Left ventricle myocardium inferior (tissue), 1 donor: ENCODE results near the gene TAPBP. TPM values are rescaled to one million over a fixed set of nuclear protein-coding genes. Genes with fewer than 3 reads are reported as not detected.
"Not testable (repeated sequence)": the region's sequence is repeated elsewhere in the genome, so short reads cannot be mapped to it uniquely, and the experiment has no call there.

Experiments
- DNase-seq: peaks from one replicate; pipeline ENCODE4 v3.0.0-alpha.2; 2020
- H3K27ac ChIP-seq: fragments of 200-600 bp; replicated peaks from 2 replicates; pipeline ENCODE4 v1.8.0; 2021
- H3K27me3 ChIP-seq: fragments of 200-600 bp; 2 replicates; pipeline ENCODE4 v1.8.0; 2021; ENCODE audit warnings: low read depth
- H3K36me3 ChIP-seq: fragments of 200-600 bp; 2 replicates; pipeline ENCODE4 v1.8.0; 2021
- H3K4me1 ChIP-seq: fragments of 200-600 bp; 2 replicates; pipeline ENCODE4 v1.8.0; 2021
- H3K4me3 ChIP-seq: fragments of 200-600 bp; 2 replicates; pipeline ENCODE4 v1.8.0; 2021; ENCODE audit warnings: mild to moderate bottlenecking, moderate library complexity
- H3K9me3 ChIP-seq: fragments of 200-600 bp; replicated peaks from 2 replicates; pipeline ENCODE4 v1.8.0; 2021
- intact Hi-C: fragments of 100-400 bp; cut with micrococcal nuclease; formaldehyde crosslinking; loops from one replicate; pipeline ENCODE4 v1.11.0; 2022
- long read RNA-seq: library from polyadenylated mRNA; unstranded; transcript quantifications from one replicate; pipeline ENCODE4 v2.0.0, GENCODE V29; 2021
- total RNA-seq: library from RNA; stranded (reverse); fragmentation: NEBNext Ultra II Directional; extraction: Animal tissue kit (Norgen Biotek cat#: 25700); gene quantifications from one replicate; pipeline ENCODE4 v1.2.1, GENCODE V29; 2021
- TF ChIP-seq, protein P1 (sequence below): fragments of 200-600 bp; IDR thresholded peaks from 2 replicates; pipeline ENCODE4 v1.8.0; 2021; ENCODE audit warnings: antibody characterized with exemption, mild to moderate bottlenecking, borderline replicate concordance
- donor health status: DM: no; HTN: yes; CAD: no; lungs with severe emphysema.

TAPBP gene
- total RNA-seq = 92.3 TPM
- long read RNA-seq, transcript TAPBP-241 (7 exons, 1,299 nt) = minor isoform, 5 of 167 reads
- long read RNA-seq, transcript TAPBP-234 (8 exons, 3,759 nt) = major isoform, 88 of 167 reads
- long read RNA-seq, partial matches to known transcripts = 48 of 167 reads
- long read RNA-seq, other reads (novel, unspliced or antisense) = 26 of 167 reads

DNA sequence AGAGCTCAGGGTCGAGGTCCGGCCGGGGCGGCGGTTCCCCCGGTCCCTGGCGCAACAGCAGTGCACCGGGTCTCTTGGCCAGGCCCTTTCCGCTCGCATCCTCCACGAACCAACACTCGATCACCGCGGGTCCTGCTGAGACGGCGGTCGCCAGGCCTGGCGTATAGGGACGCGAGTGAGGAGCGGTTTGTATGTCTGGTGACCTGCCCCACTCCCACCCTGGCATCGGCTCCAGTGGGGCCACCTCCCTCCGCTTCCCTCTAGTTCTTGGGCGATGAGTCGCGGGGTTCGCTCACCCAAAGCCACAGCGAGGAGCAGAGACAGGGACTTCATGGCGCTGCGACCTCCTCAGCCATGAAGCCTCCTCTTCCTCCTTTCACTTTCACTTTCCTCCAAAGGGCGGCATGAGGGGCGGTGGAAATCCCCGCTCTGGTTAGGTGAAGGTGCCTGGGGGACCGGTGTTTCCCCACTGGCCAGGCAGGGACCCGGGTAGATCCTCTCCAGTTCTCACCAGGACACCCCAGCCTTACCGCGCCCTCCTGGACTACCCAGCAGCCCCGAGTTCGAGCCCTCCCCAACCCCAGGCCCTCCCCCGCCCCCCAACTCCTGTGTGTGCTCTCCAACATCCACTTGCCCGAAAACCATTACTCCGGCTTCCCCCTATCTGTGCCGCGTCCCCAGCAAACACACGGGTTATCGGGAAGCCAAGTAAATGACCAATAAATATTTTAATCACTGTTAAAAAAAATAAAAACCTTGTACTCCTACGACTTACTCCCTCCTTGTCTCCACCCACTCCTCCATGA, at the start of gene TAPBP:
Gene TAPBP (minus strand): TSS at position 370 of the 806 bp plus-strand sequence. CDS start 37 bp downstream, at position 333.
- peak; percentile 56 for DNase-seq
- Histone ChIP-seq H3K4me1 (peaks cover 82% of the 10 kb centered on the region), H3K9me3 (no peaks in the 10 kb centered on the region), H3K27ac (peak within 1 kb of the TSS; percentile 96), H3K4me3 (peak within 1 kb of the TSS; percentile 88), H3K36me3 (peaks cover 14% of the 10 kb centered on the region), H3K27me3 (no peaks in the 10 kb centered on the region)
- intact Hi-C loops = no loop called here
- TF ChIP-seq, protein P1, sequence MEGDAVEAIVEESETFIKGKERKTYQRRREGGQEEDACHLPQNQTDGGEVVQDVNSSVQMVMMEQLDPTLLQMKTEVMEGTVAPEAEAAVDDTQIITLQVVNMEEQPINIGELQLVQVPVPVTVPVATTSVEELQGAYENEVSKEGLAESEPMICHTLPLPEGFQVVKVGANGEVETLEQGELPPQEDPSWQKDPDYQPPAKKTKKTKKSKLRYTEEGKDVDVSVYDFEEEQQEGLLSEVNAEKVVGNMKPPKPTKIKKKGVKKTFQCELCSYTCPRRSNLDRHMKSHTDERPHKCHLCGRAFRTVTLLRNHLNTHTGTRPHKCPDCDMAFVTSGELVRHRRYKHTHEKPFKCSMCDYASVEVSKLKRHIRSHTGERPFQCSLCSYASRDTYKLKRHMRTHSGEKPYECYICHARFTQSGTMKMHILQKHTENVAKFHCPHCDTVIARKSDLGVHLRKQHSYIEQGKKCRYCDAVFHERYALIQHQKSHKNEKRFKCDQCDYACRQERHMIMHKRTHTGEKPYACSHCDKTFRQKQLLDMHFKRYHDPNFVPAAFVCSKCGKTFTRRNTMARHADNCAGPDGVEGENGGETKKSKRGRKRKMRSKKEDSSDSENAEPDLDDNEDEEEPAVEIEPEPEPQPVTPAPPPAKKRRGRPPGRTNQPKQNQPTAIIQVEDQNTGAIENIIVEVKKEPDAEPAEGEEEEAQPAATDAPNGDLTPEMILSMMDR = no peak

DNA sequence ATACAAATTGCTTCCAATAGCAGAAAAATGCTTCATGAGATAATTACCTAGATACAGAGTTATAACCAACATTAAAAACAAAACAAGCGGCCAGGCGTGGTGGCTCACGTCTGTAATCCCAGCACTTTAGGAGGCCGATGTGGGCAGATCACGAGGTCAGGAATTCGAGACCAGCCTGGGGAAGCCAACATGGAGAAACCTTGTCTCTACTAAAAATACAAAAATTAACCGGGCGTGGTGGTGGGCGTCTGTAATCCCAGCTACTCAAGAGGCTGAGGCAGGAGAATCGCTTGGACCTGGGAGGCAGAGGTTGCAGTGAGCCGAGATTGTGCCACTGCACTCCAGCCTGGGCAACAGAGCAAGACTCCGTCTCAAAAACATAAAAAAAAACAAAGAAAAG, 49.6 kb upstream of the TAPBP start:
- H3K4me3 ChIP-seq, H3K27me3 ChIP-seq, DNase-seq, H3K9me3 ChIP-seq, intact Hi-C loops, H3K36me3 ChIP-seq, H3K4me1 ChIP-seq, H3K27ac ChIP-seq: not testable (repeated sequence)

DNA sequence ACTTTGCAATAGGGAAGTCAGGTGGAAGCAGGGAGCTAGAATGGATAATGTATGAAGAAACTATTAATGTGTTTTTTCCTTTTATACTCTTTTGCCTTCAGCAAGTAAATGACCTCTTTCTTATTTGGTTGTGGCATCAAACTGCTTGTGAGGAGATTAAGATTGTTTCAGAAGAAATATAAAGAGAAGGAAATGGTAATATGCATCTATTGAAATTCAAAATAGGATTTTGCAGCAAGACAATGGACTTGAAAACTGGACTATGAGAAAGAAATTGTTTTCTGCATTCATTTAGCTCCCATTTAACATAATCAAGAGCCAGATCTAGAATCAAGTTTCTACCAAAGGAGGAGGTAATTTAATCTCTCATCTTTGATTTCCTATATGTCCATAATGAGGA, 45.5 kb upstream of the TAPBP start:
- Histone ChIP-seq H3K9me3 (no peaks in the 10 kb centered on the region), H3K27ac (no peak overlapping the region), H3K4me1 (no peaks in the 10 kb centered on the region), H3K27me3 (peaks cover 31% of the 10 kb centered on the region), H3K36me3 (no peaks in the 10 kb centered on the region), H3K4me3 (no peak overlapping the region)
- TF ChIP-seq, protein P1 = no peak
- no peak for DNase-seq
- intact Hi-C loops = no loop called here

DNA sequence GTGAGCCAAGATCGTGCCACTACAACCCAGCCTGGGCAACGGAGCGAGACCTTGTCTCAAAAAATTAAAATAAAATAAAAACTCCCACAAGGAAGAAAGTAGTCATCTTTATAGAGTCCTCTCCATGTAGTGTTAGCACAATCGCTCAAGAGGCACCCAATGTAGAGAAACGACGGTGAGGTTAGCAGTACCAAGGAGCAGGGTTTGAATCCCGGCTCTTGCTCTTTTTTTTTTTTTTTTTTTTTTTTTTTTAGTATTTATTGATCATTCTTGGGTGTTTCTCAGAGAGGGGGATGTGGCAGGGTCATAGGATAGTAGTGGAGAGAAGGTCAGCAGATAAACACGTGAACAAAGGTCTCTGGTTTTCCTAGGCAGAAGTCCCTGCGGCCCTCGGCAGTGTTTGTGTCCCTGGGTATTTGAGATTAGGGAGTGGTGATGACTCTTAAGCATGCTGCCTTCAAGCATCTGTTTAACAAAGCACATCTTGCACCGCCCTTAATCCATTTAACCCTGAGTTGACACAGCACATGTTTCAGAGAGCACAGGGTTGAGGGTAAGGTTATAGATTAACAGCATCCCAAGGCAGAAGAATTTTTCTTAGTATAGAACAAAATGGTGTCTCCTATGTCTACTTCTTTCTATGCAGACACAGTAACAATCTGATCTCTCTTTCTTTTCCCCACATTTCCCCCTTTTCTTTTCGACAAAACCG, 43.4 kb upstream of the TAPBP start:
- H3K36me3 ChIP-seq, H3K9me3 ChIP-seq, H3K27ac ChIP-seq, H3K4me1 ChIP-seq, H3K4me3 ChIP-seq, intact Hi-C loops, DNase-seq: not testable (repeated sequence)
- peaks cover 31% of the 10 kb centered on the region for H3K27me3 ChIP-seq

DNA sequence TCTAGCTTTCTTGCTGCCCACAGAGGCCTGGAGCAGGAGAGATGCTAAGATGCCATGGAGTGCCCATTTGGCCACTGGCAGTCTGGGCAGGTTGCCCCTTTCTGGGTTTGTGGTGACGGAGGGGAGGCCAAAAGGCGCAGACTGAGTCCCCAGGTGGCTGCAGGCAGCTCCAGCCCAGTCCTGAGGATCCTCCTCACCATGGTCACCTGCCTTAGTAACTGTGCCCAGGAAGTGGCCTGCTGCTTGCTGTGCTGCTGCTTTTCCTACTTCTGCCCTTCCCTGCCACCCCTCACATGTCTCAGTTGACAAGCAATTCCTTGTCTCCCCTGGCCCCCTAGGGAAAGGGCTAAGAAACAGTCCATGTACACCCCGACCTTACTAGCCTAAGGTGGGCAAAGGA, 42.4 kb upstream of the TAPBP start:
- Histone ChIP-seq H3K27me3 (peaks cover 31% of the 10 kb centered on the region), H3K4me3 (no peak overlapping the region), H3K36me3 (no peaks in the 10 kb centered on the region), H3K9me3 (no peaks in the 10 kb centered on the region), H3K4me1 (no peaks in the 10 kb centered on the region), H3K27ac (no peak overlapping the region)
- DNase-seq = no peak
- intact Hi-C loops = no loop called here
- TF ChIP-seq, protein P1 = no peak

DNA sequence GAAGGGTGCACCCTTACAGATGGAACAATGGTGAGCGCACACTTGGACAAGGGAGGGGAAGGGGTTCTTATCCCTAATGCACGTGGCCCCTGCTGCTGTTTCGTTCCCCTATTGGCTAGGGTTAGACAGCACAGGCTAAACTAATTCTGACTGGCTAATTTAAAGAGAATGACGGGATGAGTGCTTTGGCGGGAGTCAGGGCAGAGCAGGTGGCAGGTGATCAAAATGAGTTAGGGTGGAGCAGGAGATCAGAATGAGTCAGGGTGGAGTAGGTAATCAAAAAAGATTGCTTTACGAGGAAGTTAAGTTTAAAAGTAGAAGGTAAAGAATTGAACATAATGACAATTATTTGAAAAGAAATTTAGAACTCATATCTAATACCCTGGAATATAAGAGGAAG, 42.0 kb upstream of the TAPBP start:
- H3K4me1 ChIP-seq, H3K27ac ChIP-seq, H3K9me3 ChIP-seq, DNase-seq, H3K36me3 ChIP-seq, H3K4me3 ChIP-seq, intact Hi-C loops: not testable (repeated sequence)
- peaks cover 31% of the 10 kb centered on the region for H3K27me3 ChIP-seq

DNA sequence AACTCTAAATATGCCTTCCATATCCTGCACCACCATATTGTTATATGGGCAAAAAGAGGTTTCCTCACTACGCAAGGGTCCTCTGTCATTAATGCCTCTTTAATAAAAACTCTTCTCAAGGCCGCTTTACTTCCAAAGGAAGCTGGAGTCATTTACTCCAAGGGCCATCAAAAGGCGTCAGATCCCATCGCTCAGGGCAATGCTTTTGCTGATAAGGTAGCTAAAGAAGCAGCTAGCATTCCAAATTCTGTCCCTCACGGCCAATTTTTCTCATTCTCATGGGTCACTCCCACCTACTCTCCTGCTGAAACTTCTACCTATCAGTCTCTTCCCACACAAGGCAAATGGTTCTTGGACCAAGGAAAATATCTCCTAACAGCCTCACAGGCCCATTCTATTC, 33.9 kb upstream of the TAPBP start:
- no peaks in the 10 kb centered on the region for H3K36me3 ChIP-seq
- intact Hi-C loops = no loop called here
- H3K27ac ChIP-seq = no peak overlapping the region
- H3K27me3 ChIP-seq = no peaks in the 10 kb centered on the region
- no peak overlapping the region for H3K4me3 ChIP-seq
- H3K9me3 ChIP-seq = no peaks in the 10 kb centered on the region
- H3K4me1 ChIP-seq = peaks cover 8% of the 10 kb centered on the region
- TF ChIP-seq, protein P1 = no peak
- no peak for DNase-seq

DNA sequence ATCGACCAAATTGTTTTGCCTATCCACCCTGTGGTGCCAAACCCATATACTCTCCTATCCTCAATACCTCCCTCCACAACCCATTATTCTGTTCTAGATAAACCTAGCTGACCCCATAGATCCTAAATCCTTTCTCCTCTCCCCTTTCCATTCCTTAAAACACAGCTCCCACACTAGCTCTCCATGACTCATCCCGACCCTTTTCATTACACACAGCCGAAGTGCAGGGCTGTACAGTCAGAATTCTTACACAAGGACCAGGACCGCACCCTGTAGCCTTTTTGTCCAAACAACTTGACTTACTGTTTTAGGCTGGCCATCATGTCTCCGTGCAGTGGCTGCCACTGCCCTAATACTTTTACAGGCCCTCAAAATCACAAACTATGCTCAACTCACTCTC, 33.1 kb upstream of the TAPBP start:
- H3K9me3 ChIP-seq, H3K36me3 ChIP-seq, H3K27ac ChIP-seq, H3K4me1 ChIP-seq, H3K27me3 ChIP-seq, H3K4me3 ChIP-seq, intact Hi-C loops, DNase-seq: not testable (repeated sequence)
